ENCODE data around the gene UTP15.

GRCh38 chr5:73519531-73520283, 45.8 kb upstream of the UTP15 start:
- TF ChIP-seq CTCF (IDR thresholded peaks at IDR 0.05) (peak; percentile 41 to 67 (median 57)), POLR2A (IDR thresholded peaks at IDR 0.05) (no peak)
